NCI-H446 treated with DMSO at 0.1 percent for 48 hours (cell line): ENCODE measurements around the gene CDV3.

Experiments used
- DNase-seq: peaks from one replicate; lab custom pipeline; 2025; lab: John Stamatoyannopoulos, UW

The CDV3 gene

DNA sequence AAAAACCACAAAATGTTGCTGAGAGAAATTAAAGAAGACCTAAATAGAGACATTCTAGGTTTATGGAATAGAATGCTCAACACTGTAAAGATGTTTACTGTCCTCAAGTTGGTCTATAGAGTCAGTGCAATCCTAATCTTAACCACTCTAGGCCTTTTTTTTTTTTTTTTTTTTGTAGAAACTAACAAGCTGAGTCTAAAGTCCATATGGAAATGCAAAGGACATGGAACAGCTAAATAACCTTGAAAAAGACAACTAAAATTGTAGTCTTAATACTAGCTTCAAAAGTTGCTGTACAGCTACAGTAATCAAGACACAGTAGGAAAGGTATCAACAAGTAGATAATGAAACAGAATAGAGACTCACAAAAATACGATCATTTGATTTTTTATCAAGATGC is 32.9 kb downstream of the CDV3 start:
- no peak for DNase-seq

DNA sequence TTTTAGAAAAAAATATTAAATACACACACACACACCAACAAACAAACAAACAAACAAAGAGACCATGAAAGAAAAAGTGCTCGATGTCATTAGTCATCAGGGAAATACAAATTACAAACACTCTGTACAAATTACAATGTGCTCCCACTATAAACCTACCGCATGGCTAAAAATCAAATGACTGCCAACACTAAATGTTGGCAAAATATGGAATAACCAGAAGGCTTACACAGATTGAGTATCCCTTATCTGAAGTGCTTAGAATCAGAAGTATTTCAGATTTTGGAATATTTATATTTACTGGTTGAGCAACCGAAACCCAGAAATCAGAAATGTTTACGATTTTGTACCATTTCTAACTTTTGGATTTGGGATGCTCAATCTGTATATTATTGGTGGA is 33.4 kb downstream of the CDV3 start:
- no peak for DNase-seq

DNA sequence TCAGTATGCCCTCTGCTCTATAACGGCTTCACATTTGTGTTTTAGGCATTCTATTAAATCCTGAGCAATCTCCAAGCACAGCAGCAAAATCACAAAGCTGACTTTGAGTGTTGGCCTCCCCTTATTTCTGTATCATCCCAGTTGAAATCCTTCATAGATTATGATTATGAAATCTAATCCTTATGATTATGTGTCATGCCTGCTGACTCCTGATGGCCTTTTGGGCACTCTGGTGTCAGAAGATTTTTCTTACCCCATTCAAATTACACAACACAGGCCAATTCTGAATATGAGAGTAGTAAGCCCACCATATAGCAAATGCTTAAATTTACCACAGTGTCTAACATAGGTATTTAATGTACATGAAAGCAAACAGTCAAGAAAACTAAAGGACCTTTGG is 34.3 kb downstream of the CDV3 start:
- DNase-seq: no peak

DNA sequence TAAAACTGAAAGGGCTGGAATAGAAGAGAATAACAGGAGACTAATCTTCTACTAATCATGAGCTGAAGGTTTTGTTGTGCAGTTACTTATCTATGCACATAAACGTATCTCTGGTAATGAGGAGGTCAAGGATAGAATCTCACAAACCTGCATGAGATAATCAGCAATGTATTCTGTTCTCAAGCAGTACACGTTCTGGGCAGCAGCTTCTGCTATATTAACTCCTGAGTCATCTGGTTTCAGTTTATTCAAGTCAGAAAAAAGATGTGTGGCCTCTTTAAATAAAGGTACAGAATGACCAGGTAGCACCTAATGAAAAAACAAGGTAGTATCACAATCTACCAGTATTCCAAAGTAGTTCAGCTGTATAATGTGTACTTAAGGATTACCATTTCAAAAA is 34.9 kb downstream of the CDV3 start:
- no peak for DNase-seq

DNA sequence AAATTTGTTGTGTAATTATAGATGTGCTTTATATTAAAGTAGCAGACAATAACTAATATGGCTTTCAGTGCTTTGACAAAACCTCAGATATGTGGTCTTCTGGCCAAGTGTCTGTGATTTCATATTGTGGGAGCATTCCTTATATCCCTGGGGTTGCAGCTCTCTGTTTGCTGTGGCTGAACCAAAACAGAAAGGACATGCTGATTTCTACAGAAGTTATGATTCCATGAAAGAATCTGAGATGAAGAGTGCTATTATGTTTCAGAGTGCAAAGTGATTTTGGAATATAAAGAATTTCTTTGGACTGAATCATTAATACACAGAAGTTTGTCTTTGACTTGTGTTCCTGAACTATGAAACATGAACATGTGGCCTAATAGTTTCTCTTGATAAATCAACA is 36.5 kb downstream of the CDV3 start:
- DNase-seq: no peak

DNA sequence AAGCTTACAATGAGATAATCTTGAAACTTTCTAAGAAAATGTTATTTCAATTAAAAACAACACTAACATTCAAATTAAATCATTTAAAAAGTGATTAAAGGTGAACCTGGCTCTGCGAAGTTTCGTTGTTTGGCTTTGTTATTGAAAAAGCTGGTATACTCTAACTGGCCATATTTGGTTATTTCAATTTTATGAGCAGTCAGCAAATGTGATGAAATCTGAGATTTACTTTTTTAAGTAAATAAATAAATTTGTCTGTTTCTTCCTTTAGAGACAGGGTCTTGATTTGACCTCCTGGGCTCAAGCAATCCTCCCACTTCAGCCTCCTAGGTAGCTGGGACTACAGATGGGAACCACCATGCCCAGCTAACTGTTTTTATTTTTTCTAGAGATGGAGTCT is 38.0 kb downstream of the CDV3 start:
- DNase-seq: no peak

DNA sequence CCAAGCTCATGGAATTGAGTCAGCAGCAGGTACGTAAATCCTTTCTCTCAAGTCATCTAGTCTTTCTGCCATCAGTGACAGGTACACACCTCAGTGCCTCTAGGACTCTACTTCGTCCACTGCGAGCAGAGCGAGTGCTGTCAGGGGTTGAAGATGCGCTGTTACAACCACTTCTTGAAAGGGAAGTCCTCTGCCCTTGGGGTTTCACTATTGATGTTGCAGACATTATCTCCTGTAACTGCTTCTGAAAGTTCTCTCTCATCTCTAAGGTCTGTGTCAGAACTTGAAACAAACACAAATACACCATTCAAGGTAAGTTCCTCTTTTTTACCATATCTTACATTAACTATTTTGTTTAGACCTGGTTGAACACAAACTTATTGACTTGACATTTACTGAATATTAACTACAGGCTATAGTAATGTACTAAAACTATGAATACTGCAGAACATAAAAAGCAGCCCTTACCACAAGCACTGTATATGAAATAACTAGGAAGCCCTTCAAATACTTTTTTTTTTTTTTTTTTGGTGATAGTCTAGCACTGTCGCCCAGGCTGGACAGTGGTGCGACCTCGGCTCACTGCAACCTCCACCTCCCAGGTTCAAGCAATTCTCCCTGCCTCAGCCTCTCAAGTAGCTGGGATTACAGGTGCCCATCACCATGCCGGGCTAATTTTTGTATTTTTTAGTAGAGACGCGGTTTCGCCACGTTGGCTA is 46.7 kb downstream of the CDV3 start:
- no peak for DNase-seq

DNA sequence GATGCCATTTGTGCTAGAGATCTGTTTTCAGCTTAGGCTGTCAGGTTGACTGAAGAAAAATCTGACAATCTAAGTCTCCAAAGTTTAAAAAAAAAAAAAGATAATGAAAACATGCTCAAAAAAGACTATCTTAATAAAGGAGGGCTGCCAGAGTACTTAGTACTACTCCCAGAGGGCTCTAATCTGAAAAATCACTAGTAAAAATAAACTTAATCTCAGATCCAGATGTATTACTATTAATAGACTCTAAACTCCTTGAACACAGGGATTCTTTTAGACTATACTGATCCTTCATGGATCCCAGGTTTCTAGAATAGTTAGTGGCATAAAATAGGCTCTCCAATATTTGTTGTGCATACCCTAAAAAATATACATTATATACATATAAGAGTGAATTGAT is 54.3 kb downstream of the CDV3 start:
- no peak for DNase-seq

DNA sequence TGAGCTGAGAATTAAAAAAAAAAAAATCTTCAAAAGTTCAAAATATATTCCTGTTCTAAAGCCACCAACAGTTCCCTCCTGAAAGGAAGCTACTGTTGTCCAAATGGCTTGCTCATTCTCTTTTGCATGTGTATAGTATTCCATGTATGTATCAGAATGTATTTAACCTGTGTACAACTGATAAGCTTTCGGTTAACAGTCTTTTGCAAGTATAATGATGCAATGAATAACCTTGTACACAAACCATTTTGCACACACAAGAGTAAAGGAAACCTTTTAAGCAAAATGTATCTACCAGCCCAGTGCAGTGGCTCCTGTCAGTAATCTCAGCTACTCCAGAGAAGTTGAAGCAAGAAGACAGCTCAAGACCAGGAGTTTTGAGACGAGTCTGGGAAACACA is 55.7 kb downstream of the CDV3 start:
- no peak for DNase-seq

DNA sequence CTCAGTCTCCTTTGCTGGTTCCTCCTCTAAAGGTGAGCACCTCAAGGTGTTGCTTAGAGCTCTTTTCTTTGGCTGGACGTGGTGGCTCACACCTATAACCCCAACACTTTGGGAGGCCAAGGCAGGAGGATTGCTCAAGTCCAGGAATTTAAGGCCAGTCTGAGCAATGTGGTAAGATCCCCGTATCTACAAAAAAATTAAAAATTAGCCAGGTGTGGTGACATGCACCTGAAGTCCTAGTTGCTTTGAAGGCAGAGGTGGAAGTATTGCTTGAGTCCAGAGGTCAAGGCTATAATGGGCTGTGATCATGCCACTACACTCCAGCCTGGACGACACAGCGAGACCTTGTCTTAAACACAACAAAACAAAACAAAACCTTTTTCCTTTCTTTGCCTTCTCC is 60.0 kb downstream of the CDV3 start:
- DNase-seq: no peak
